ENCODE measurements around the gene SIRT6. TPM values are rescaled to one million over a fixed set of nuclear protein-coding genes. Genes with fewer than 3 reads are reported as not detected.

Gene SIRT6
- total RNA-seq, 1 experiment from 2014 or later: 22.2 TPM

DNA sequence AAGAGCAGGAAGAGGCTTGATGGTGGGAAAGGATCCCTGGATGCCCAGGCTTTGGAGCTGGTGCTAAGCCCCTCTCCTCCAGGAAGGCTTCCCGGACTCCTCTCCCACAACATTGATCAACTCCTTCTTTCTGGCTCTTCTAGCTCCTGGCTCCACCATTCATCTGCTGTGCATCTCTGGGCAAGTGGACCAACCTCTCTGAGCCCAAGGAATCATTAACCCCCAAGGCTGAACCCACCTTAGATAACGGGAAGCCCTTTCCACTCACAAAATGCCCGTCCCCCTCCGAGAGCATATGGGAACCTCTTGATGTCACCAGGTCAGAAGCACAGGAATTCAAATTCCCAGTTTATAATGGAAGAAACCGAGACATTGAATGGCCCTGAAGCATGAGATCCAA lies 5.2 kb downstream of the SIRT6 start:
- H3K4me3 ChIP-seq: no peak overlapping the region
- 0 out of 2 replicates have a peak, but pooled peaks cover 5% of the 10 kb centered on the region for H3K27me3 ChIP-seq (ENCODE audit: insufficient read depth, low read depth)
- H3K9me3 ChIP-seq (ENCODE audit: insufficient read depth, low read depth): no peaks in the 10 kb centered on the region
- intact Hi-C loops (cut with micrococcal nuclease; ENCODE audit: unreplicated experiment): no loop called here
- no peaks in the 10 kb centered on the region for H3K9me2 ChIP-seq (ENCODE audit: insufficient read depth)
- H3K79me2 ChIP-seq (ENCODE audit: low read depth): 0 out of 2 replicates have a peak, but pooled peaks cover 7% of the 10 kb centered on the region
- no peaks in the 10 kb centered on the region for H4K20me1 ChIP-seq (ENCODE audit: insufficient read depth)
- H2AFZ ChIP-seq: no peak overlapping the region
- H3K36me3 ChIP-seq (ENCODE audit: low read depth): no peaks in the 10 kb centered on the region
- H3K27ac ChIP-seq: no peak overlapping the region
- no peak for TF ChIP-seq EZH2 (IDR thresholded peaks at IDR 0.05; ENCODE audit: low read depth)
- TF ChIP-seq, protein P1, sequence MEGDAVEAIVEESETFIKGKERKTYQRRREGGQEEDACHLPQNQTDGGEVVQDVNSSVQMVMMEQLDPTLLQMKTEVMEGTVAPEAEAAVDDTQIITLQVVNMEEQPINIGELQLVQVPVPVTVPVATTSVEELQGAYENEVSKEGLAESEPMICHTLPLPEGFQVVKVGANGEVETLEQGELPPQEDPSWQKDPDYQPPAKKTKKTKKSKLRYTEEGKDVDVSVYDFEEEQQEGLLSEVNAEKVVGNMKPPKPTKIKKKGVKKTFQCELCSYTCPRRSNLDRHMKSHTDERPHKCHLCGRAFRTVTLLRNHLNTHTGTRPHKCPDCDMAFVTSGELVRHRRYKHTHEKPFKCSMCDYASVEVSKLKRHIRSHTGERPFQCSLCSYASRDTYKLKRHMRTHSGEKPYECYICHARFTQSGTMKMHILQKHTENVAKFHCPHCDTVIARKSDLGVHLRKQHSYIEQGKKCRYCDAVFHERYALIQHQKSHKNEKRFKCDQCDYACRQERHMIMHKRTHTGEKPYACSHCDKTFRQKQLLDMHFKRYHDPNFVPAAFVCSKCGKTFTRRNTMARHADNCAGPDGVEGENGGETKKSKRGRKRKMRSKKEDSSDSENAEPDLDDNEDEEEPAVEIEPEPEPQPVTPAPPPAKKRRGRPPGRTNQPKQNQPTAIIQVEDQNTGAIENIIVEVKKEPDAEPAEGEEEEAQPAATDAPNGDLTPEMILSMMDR (conservative IDR thresholded peaks at IDR 0.05): no peak
- no peak for DNase-seq
- H3K4me2 ChIP-seq: no peak overlapping the region
- H3F3A ChIP-seq (ENCODE audit: insufficient read depth, low read depth): no peaks in the 10 kb centered on the region; the same call in 1 of the 2 replicates
- ChIA-PET CTCF (no interaction called here), POLR2A (ENCODE audit: unreplicated experiment) (no interaction called here)
- peaks cover 4% of the 10 kb centered on the region; the same call in 1 of the 2 replicates for H3K4me1 ChIP-seq (replicated peaks; ENCODE audit: insufficient read depth)
- no TSS peak for BruUV-seq (replicated peaks)

DNA sequence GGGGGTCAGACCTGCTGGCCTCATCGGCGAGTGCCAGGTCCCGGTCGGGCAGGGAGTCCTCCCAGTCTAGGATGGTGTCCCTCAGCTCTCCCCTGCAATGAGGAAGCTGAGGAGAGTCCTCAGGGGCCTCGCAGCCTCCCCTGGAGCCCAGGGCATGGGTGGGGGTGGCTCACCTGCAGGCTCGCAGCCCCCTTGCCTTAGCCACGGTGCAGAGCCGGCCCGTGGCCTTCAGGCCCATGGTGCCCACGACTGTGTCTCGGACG lies 6.8 kb downstream of the SIRT6 start:
- TF ChIP-seq, protein P1 (conservative IDR thresholded peaks at IDR 0.05): no peak
- TF ChIP-seq EZH2 (IDR thresholded peaks at IDR 0.05; ENCODE audit: low read depth): no peak
- no peaks in the 10 kb centered on the region; the same call in 1 of the 2 replicates for H3F3A ChIP-seq (ENCODE audit: insufficient read depth, low read depth)
- H3K79me2 ChIP-seq (ENCODE audit: low read depth): 0 out of 2 replicates have a peak, but pooled peaks cover 2% of the 10 kb centered on the region
- ChIA-PET CTCF (no interaction called here), POLR2A (ENCODE audit: unreplicated experiment) (no interaction called here)
- intact Hi-C loops (cut with micrococcal nuclease; ENCODE audit: unreplicated experiment): no loop called here
- H3K4me2 ChIP-seq: no peak overlapping the region
- no peak overlapping the region for H3K27ac ChIP-seq
- H3K9me3 ChIP-seq (ENCODE audit: insufficient read depth, low read depth): no peaks in the 10 kb centered on the region
- peaks cover 16% of the 10 kb centered on the region; the same call in 1 of the 2 replicates for H3K27me3 ChIP-seq (ENCODE audit: insufficient read depth, low read depth)
- DNase-seq: no peak
- 0 out of 2 replicates have a peak, but pooled peaks cover 4% of the 10 kb centered on the region for H3K4me1 ChIP-seq (replicated peaks; ENCODE audit: insufficient read depth)
- BruUV-seq (replicated peaks): no TSS peak
- H2AFZ ChIP-seq: no peak overlapping the region
- no peak overlapping the region for H3K4me3 ChIP-seq
- H3K9me2 ChIP-seq (ENCODE audit: insufficient read depth): no peaks in the 10 kb centered on the region
- no peaks in the 10 kb centered on the region for H4K20me1 ChIP-seq (ENCODE audit: insufficient read depth)
- no peaks in the 10 kb centered on the region for H3K36me3 ChIP-seq (ENCODE audit: low read depth)

DNA sequence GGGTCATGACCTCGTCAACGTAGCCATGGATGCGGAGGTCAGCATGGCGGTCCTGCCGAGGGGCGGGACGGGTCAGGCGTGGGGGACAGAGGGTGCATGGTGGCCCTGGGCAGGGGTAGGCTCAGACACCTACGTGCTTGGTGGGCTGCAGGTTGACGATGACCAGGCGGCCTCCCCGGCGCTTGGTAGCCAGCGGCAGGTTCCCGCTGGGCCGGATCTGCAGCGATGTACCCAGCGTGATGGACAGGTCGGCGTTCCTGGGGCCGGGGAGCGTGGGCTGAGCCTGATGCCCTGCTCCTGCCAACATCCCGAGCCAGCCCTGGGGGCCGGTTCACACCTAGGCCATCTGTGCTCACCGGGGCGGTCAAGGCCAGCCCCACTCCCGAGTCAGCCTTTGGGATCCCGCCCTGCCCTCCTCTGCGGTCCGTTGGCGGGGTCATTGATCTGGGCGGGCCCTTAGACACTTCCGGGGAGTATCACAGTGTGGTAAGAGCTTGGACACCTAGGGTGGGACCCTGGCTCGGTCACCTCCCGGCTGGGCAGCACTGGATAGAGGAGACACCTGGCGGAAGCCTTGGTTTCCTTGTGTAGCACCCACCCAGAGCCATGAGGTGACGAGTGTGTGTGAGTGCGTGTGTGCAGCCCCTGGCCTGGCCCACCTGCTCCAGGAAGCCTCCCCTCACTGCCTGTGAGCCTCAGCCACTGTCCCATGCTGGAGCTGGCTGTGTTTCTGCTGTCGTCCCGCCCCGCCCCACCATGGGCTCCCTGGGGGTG lies 7.3 kb downstream of the SIRT6 start:
- Histone ChIP-seq H4K20me1 (ENCODE audit: insufficient read depth) (no peaks in the 10 kb centered on the region), H3K4me1 (replicated peaks; ENCODE audit: insufficient read depth) (no peaks in the 10 kb centered on the region), H3K79me2 (ENCODE audit: low read depth) (no peaks in the 10 kb centered on the region), H3K36me3 (ENCODE audit: low read depth) (no peaks in the 10 kb centered on the region), H3K4me3 (no peak overlapping the region), H3K9me3 (ENCODE audit: insufficient read depth, low read depth) (no peaks in the 10 kb centered on the region), H3K9me2 (ENCODE audit: insufficient read depth) (no peaks in the 10 kb centered on the region), H3K27me3 (ENCODE audit: insufficient read depth, low read depth) (peaks cover 18% of the 10 kb centered on the region; the same call in 1 of the 2 replicates), H3F3A (ENCODE audit: insufficient read depth, low read depth) (no peaks in the 10 kb centered on the region; the same call in 1 of the 2 replicates), H2AFZ (no peak overlapping the region), H3K27ac (no peak overlapping the region), H3K4me2 (no peak overlapping the region)
- ChIA-PET CTCF (no interaction called here), POLR2A (ENCODE audit: unreplicated experiment) (no interaction called here)
- BruUV-seq (replicated peaks): no TSS peak
- intact Hi-C loops (cut with micrococcal nuclease; ENCODE audit: unreplicated experiment): no loop called here
- no peak for DNase-seq
- TF ChIP-seq, protein P1 (conservative IDR thresholded peaks at IDR 0.05): no peak
- TF ChIP-seq EZH2 (IDR thresholded peaks at IDR 0.05; ENCODE audit: low read depth): no peak

Data from PC-9 (cell line).